Activated CD4-positive, alpha-beta T cell treated with anti-CD3 and anti-CD28 coated beads, Interleukin-10, Interleukin-2, amounts not matched to agents 100 ng/mL and 50 ng/mL, durations not matched to agents 16 hours and 8 hours (primary cell): ENCODE results near the gene BTBD9.
"Not testable (repeated sequence)": the region's sequence is repeated elsewhere in the genome, so short reads cannot be mapped to it uniquely, and the experiment has no call there.

Experiments
- DNase-seq: peaks from one replicate; pipeline ENCODE4 v3.0.0-alpha.2; 2020

BTBD9 gene

GRCh38 chr6:38648629-38649028, 8.9 kb upstream of the BTBD9 start:
- no peak for DNase-seq

- DNase-seq = no peak
Measured at GRCh38 chr6:38646166-38646878, 6.6 kb upstream of the BTBD9 start.

- DNase-seq = no peak
Measured at GRCh38 chr6:38644951-38645350, 5.2 kb upstream of the BTBD9 start.

GRCh38 chr6:38640216-38640909, 634 bp upstream of the BTBD9 start:
- no peak for DNase-seq

GRCh38 chr6:38638941-38639497, 710 bp downstream of the BTBD9 start:
- peak; percentile 52 for DNase-seq

GRCh38 chr6:38637756-38638155, 2.0 kb downstream of the BTBD9 start:
- DNase-seq = no peak

GRCh38 chr6:38636027-38636426, 3.7 kb downstream of the BTBD9 start:
- no peak for DNase-seq

GRCh38 chr6:38634518-38634917, 5.2 kb downstream of the BTBD9 start:
- DNase-seq = no peak

GRCh38 chr6:38632490-38632889, 7.2 kb downstream of the BTBD9 start:
- no peak for DNase-seq

- DNase-seq = no peak
Measured at GRCh38 chr6:38631186-38631783, 8.4 kb downstream of the BTBD9 start.

- DNase-seq = no peak
Measured at GRCh38 chr6:38625217-38625616, 14.5 kb downstream of the BTBD9 start.

- DNase-seq = not testable (repeated sequence)
Measured at GRCh38 chr6:38619342-38619741, 20.4 kb downstream of the BTBD9 start.

GRCh38 chr6:38618301-38618700, 21.4 kb downstream of the BTBD9 start:
- not testable (repeated sequence) for DNase-seq

- DNase-seq = no peak
Measured at GRCh38 chr6:38617856-38618255, 21.9 kb downstream of the BTBD9 start.

- DNase-seq = no peak
Measured at GRCh38 chr6:38612143-38612965, 27.4 kb downstream of the BTBD9 start.

- no peak for DNase-seq
Measured at GRCh38 chr6:38610050-38610625, 29.6 kb downstream of the BTBD9 start.

GRCh38 chr6:38604700-38605099, 35.0 kb downstream of the BTBD9 start:
- no peak for DNase-seq

GRCh38 chr6:38603966-38604365, 35.8 kb downstream of the BTBD9 start:
- no peak for DNase-seq

GRCh38 chr6:38603496-38603895, 36.2 kb downstream of the BTBD9 start:
- no peak for DNase-seq

GRCh38 chr6:38599966-38600550, 39.7 kb downstream of the BTBD9 start:
- DNase-seq = no peak

- no peak for DNase-seq
Measured at GRCh38 chr6:38599261-38599660, 40.5 kb downstream of the BTBD9 start.

GRCh38 chr6:38593998-38594665, 45.6 kb downstream of the BTBD9 start:
- DNase-seq = no peak
